Measurements from ENCODE around the gene IQCE. TPM values are rescaled to one million over a fixed set of nuclear protein-coding genes. Genes with fewer than 3 reads are reported as not detected.

The IQCE gene
- total RNA-seq, 6 donors from 2014 or later: 18.0 to 51.3 (median 23.9) TPM

GRCh38 chr7:2517678-2518507 is 40.9 kb upstream of the IQCE start:
- Histone ChIP-seq H3K4me1 (peaks cover 39 to 46% (median 41%) of the 10 kb centered on the region in 4 donors), H3K27ac (no peak overlapping the region), H3K9me3 (no peaks in the 10 kb centered on the region), H3K36me3 (no peaks in the 10 kb centered on the region), H3K4me3 (peak overlapping the region in 1 of 4 donors; percentile 56), H3K27me3 (peaks cover 0 to 3% (median 0%) of the 10 kb centered on the region in 4 donors)
- ATAC-seq (ENCODE audit: low FRiP score in 2 of 2) (no peak), DNase-seq (peak in 1 of 2 donors; percentile 35)
- TF ChIP-seq POLR2A (IDR thresholded peaks at IDR 0.05): no peak
- no peak for TF ChIP-seq POLR2AphosphoS5 (IDR thresholded peaks at IDR 0.05)
- no peak for TF ChIP-seq EP300 (IDR thresholded peaks at IDR 0.05)
- no peak for TF ChIP-seq CTCF (IDR thresholded peaks at IDR 0.05)
- WGBS, 2 donors: 83 to 86% methylated on average over 13 to 18 of the region's 18 CpGs

GRCh38 chr7:2518737-2519118 is 40.1 kb upstream of the IQCE start:
- WGBS, 2 donors: 9 to 31% methylated on average over 7 to 13 of the region's 41 CpGs

GRCh38 chr7:2519119-2519930 is 39.5 kb upstream of the IQCE start, which contains the start of gene LFNG:
Gene LFNG (plus strand): TSS chr7:2519774. CDS start chr7:2519862, 88 bp downstream.
- peak; percentile 73 to 90 for ATAC-seq (ENCODE audit: low FRiP score in 2 of 2)
- Histone ChIP-seq H3K4me3 (peak within 1 kb of the TSS; percentile 8 to 71 (median 62)), H3K27ac (peak within 1 kb of the TSS; percentile 83 to 96 (median 90)), H3K27me3 (peaks cover 0 to 3% (median 1%) of the 10 kb centered on the region in 4 donors), H3K4me1 (peaks cover 52 to 58% (median 53%) of the 10 kb centered on the region in 4 donors), H3K36me3 (no peaks in the 10 kb centered on the region), H3K9me3 (no peaks in the 10 kb centered on the region)
- peak; percentile 86 to 97 for DNase-seq
- 0% methylated on average over 4 to 15 of the region's 95 CpGs for WGBS, 2 donors
- peak; percentile 78 to 96 for TF ChIP-seq POLR2AphosphoS5 (IDR thresholded peaks at IDR 0.05)
- peak in 3 of 4 donors; percentile 57 to 98 (median 91) for TF ChIP-seq POLR2A (IDR thresholded peaks at IDR 0.05)
- TF ChIP-seq CTCF (IDR thresholded peaks at IDR 0.05): peak in 4 of 6 experiments; percentile 10 to 28 (median 14)
- no peak for TF ChIP-seq EP300 (IDR thresholded peaks at IDR 0.05)

More at GRCh38 chr7:2518737-2519118, 40.1 kb upstream of the IQCE start:
- ATAC-seq (ENCODE audit: low FRiP score in 2 of 2): no peak
- H3K4me3 ChIP-seq: peak overlapping the region in 3 of 4 donors; percentile 56 to 71 (median 68)
- H3K9me3 ChIP-seq: no peaks in the 10 kb centered on the region
- H3K36me3 ChIP-seq: no peaks in the 10 kb centered on the region
- peaks cover 0 to 3% (median 0%) of the 10 kb centered on the region in 4 donors for H3K27me3 ChIP-seq
- H3K27ac ChIP-seq: peak overlapping the region; percentile 1 to 65 (median 52)
- peaks cover 46 to 52% (median 47%) of the 10 kb centered on the region in 4 donors for H3K4me1 ChIP-seq
- DNase-seq: peak in 1 of 2 donors; percentile 83
- TF ChIP-seq POLR2A (IDR thresholded peaks at IDR 0.05) (no peak), POLR2AphosphoS5 (IDR thresholded peaks at IDR 0.05) (no peak), EP300 (IDR thresholded peaks at IDR 0.05) (no peak), CTCF (IDR thresholded peaks at IDR 0.05) (no peak)

- Histone ChIP-seq H3K4me1 (peaks cover 61 to 67% (median 62%) of the 10 kb centered on the region in 4 donors), H3K4me3 (peak overlapping the region; percentile 8 to 71 (median 62)), H3K27me3 (peaks cover 0 to 5% (median 1%) of the 10 kb centered on the region in 4 donors), H3K27ac (peak overlapping the region; percentile 83 to 96 (median 90)), H3K9me3 (no peaks in the 10 kb centered on the region), H3K36me3 (peaks cover 0 to 3% (median 3%) of the 10 kb centered on the region in 4 donors)
- DNase-seq (peak; percentile 58 to 88), ATAC-seq (ENCODE audit: low FRiP score in 2 of 2) (no peak)
- TF ChIP-seq POLR2AphosphoS5 (IDR thresholded peaks at IDR 0.05): no peak
- TF ChIP-seq CTCF (IDR thresholded peaks at IDR 0.05): peak in 4 of 6 experiments; percentile 32 to 50 (median 40)
- 5 to 20% methylated on average over 3 to 17 of the region's 37 CpGs for WGBS, 2 donors
Measured at GRCh38 chr7:2520131-2520760, 38.5 kb upstream of the IQCE start.

Measured in upper lobe of left lung (tissue), 6 donors.